HepG2 (cell line): Measurements from ENCODE around the gene ANO2. TPM values are rescaled to one million over a fixed set of nuclear protein-coding genes. Genes with fewer than 3 reads are reported as not detected.

Experiments used
- AHR ChIP-seq: IDR thresholded peaks from 2 replicates; pipeline ENCODE4 v1.6.1; 2018; ENCODE audit warnings: missing genetic modification reagents, missing compliant biosample characterization
- EHMT2 ChIP-seq: fragments of 200-600 bp; sonication (generic); IDR thresholded peaks from 2 replicates; pipeline ENCODE4 v1.7.0; 2017; ENCODE audit warnings: antibody characterized with exemption, low read depth, low read length, borderline replicate concordance
- ELF3 ChIP-seq: IDR thresholded peaks from 2 replicates; pipeline ENCODE4 v1.6.1; 2016; ENCODE audit warnings: missing genetic modification reagents, missing compliant biosample characterization
- GATAD1 ChIP-seq: IDR thresholded peaks from 2 replicates; pipeline ENCODE4 v1.6.1; 2016; ENCODE audit warnings: missing genetic modification reagents, missing compliant biosample characterization
- HNRNPH1 ChIP-seq: fragments of 200-400 bp; formaldehyde crosslinking; optimal IDR thresholded peaks from 2 replicates; pipeline ENCODE3; 2017; ENCODE audit warnings: mild to moderate bottlenecking, low read depth, low read length
- KLF12 ChIP-seq: sonication (generic); formaldehyde crosslinking; IDR thresholded peaks from 2 replicates; pipeline ENCODE4 v1.4.0; 2020; ENCODE audit warnings: missing genetic modification reagents, borderline replicate concordance
- RERE ChIP-seq: IDR thresholded peaks from 2 replicates; pipeline ENCODE4 v1.6.1; 2016; ENCODE audit warnings: low read depth, missing genetic modification reagents, missing compliant biosample characterization
- ZNF343 ChIP-seq: sonication (generic); formaldehyde crosslinking; IDR thresholded peaks from 2 replicates; pipeline ENCODE4 v1.4.0; 2020; ENCODE audit warnings: mild to moderate bottlenecking, missing genetic modification reagents
- ZNF451 ChIP-seq: sonication (generic); formaldehyde crosslinking; IDR thresholded peaks from 2 replicates; pipeline ENCODE4 v1.5.0; 2020; ENCODE audit warnings: mild to moderate bottlenecking, missing genetic modification reagents
- ZNF567 ChIP-seq: sonication (generic); formaldehyde crosslinking; IDR thresholded peaks from 2 replicates; pipeline ENCODE4 v1.8.1; 2023; ENCODE audit warnings: mild to moderate bottlenecking, missing genetic modification reagents, borderline replicate concordance
- ZNF644 ChIP-seq: IDR thresholded peaks from 2 replicates; pipeline ENCODE4 v1.6.1; 2016; ENCODE audit warnings: low read depth
- ZNF709 ChIP-seq: sonication (generic); formaldehyde crosslinking; IDR thresholded peaks from 2 replicates; pipeline ENCODE4 v1.5.0; 2020; ENCODE audit warnings: mild to moderate bottlenecking, missing genetic modification reagents
- ZNF816 ChIP-seq: sonication (generic); formaldehyde crosslinking; IDR thresholded peaks from 2 replicates; pipeline ENCODE4 v1.8.0; 2022; ENCODE audit warnings: missing genetic modification reagents, mild to moderate bottlenecking, borderline replicate concordance
- ZSCAN21 ChIP-seq: sonication (generic); formaldehyde crosslinking; IDR thresholded peaks from 2 replicates; pipeline ENCODE4 v1.8.0; 2022; ENCODE audit warnings: mild to moderate bottlenecking, missing genetic modification reagents, moderate library complexity, borderline replicate concordance
- ZSCAN9 ChIP-seq: IDR thresholded peaks from 2 replicates; pipeline ENCODE4 v1.6.1; 2016; ENCODE audit warnings: borderline replicate concordance
- polyA plus RNA-seq, 8 experiments: library from polyadenylated mRNA; depleted of rRNA in 3 of 8; stranded (reverse) in 7 of 8; unstranded in 1 of 8; fragments of >200 nt; fragmentation: Illumina TruSeq in 4 of 8; extraction: Trizol in 4 of 8; gene quantifications; 2 replicates each; pipeline versions ENCODE4 v1.2.1 to v1.2.3, GENCODE V29; 2011 to 2016; ENCODE audit warnings: low read depth in 4 of 8, missing spikeins in 1 of 8, mixed read lengths in 1 of 8; ENCODE audit not compliant: insufficient read depth in 1 of 8
- total RNA-seq, 5 experiments: library from RNA; depleted of rRNA; stranded (reverse); fragments of >200 nt; fragmentation: Illumina TruSeq; extraction: Trizol; gene quantifications; 2 replicates each; pipeline ENCODE4 v1.2.3, GENCODE V29; 2016; ENCODE audit warnings: low read depth in 1 of 5
- TF ChIP-seq, protein P1 (sequence below): sonication (generic); formaldehyde crosslinking; IDR thresholded peaks from 2 replicates; pipeline ENCODE4 v1.5.0; 2020; ENCODE audit warnings: mild to moderate bottlenecking, missing genetic modification reagents, borderline replicate concordance
- TF ChIP-seq, protein P2 (sequence below): sonication (generic); formaldehyde crosslinking; IDR thresholded peaks from 2 replicates; pipeline ENCODE4 v1.4.0; 2020; ENCODE audit warnings: mild to moderate bottlenecking, missing genetic modification reagents
- TF ChIP-seq, protein P3 (sequence below): sonication (generic); formaldehyde crosslinking; IDR thresholded peaks from 2 replicates; pipeline ENCODE4 v1.8.0; 2022; ENCODE audit warnings: missing genetic modification reagents, low read depth, mild to moderate bottlenecking, borderline replicate concordance

The ANO2 gene
- total and polyA plus RNA-seq, 2 of the 13 experiments (the other 11 are each of a cell fraction or from before 2014, with no cell fraction given), result 0.18 TPM; not detected in 1

GRCh38 chr12:5586201-5586600 lies 358.9 kb downstream of the ANO2 start (continued):
- TF ChIP-seq, protein P1, sequence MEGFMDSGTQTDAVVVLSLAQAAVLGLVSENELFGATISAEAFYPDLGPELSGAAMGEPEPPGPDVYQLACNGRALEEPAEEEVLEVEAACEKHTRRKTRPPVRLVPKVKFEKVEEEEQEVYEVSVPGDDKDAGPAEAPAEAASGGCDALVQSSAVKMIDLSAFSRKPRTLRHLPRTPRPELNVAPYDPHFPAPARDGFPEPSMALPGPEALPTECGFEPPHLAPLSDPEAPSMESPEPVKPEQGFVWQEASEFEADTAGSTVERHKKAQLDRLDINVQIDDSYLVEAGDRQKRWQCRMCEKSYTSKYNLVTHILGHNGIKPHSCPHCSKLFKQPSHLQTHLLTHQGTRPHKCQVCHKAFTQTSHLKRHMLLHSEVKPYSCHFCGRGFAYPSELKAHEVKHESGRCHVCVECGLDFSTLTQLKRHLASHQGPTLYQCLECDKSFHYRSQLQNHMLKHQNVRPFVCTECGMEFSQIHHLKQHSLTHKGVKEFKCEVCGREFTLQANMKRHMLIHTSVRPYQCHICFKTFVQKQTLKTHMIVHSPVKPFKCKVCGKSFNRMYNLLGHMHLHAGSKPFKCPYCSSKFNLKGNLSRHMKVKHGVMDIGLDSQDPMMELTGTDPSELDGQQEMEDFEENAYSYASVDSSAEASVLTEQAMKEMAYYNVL (CRISPR knock-in tag), result no peak
- TF ChIP-seq ZNF451 (CRISPR knock-in tag) (no peak), ZSCAN21 (CRISPR knock-in tag) (no peak), ZNF816 (no peak), KLF12 (CRISPR knock-in tag) (no peak), ZNF343 (CRISPR knock-in tag) (no peak), RERE (no peak), ZNF644 (peak; percentile 97), ELF3 (CRISPR knock-in tag) (peak; percentile 92), AHR (CRISPR knock-in tag) (no peak), HNRNPH1 (no peak), ZNF709 (CRISPR knock-in tag) (no peak), ZNF567 (CRISPR knock-in tag) (no peak), EHMT2 (no peak), GATAD1 (CRISPR knock-in tag) (no peak), ZSCAN9 (no peak)
- TF ChIP-seq, protein P2, sequence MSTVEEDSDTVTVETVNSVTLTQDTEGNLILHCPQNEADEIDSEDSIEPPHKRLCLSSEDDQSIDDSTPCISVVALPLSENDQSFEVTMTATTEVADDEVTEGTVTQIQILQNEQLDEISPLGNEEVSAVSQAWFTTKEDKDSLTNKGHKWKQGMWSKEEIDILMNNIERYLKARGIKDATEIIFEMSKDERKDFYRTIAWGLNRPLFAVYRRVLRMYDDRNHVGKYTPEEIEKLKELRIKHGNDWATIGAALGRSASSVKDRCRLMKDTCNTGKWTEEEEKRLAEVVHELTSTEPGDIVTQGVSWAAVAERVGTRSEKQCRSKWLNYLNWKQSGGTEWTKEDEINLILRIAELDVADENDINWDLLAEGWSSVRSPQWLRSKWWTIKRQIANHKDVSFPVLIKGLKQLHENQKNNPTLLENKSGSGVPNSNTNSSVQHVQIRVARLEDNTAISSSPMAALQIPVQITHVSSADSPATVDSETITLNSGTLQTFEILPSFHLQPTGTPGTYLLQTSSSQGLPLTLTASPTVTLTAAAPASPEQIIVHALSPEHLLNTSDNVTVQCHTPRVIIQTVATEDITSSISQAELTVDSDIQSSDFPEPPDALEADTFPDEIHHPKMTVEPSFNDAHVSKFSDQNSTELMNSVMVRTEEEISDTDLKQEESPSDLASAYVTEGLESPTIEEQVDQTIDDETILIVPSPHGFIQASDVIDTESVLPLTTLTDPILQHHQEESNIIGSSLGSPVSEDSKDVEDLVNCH, result no peak
- TF ChIP-seq, protein P3, sequence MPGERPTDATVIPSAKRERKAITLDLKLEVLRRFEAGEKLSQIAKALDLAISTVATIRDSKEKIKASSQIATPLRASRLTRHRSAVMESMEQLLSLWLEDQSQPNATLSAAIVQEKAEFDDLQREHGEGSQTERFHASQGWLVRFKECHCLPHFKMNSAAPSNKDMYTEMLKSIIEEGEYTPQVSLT (CRISPR knock-in tag), result no peak
